A673 (cell line): ENCODE results near the gene MAPKAPK3.

ENCODE experiments used
- CTCF ChIP-seq: fragments of 300-800, 200-600 bp; sonication (generic); conservative IDR thresholded peaks from 2 replicates; pipeline ENCODE4 v1.5.1; 2017; ENCODE audit warnings: low read depth, mild to moderate bottlenecking, antibody characterized with exemption, low read length, moderate library complexity, mixed read lengths
- EZH2 ChIP-seq: fragments of 200-600 bp; sonication (generic); IDR thresholded peaks from 2 replicates; pipeline ENCODE4 v1.6.1; 2017; ENCODE audit warnings: borderline replicate concordance, low read depth, mild to moderate bottlenecking, mixed read lengths, antibody characterized with exemption, low read length; ENCODE audit not compliant: poor library complexity, severe bottlenecking

GRCh38 chr3:50620420-50620819 lies 3.5 kb downstream of the MAPKAPK3 start:
- TF ChIP-seq CTCF = no peak
- TF ChIP-seq EZH2 = no peak
